OCI-LY3 (cell line): Measurements from ENCODE around the gene SEMA6A.

ENCODE experiments used
- CTCF ChIP-seq: fragments of 200-600, 300-600 bp; sonication (generic); IDR thresholded peaks from 2 replicates; pipeline ENCODE4 v1.5.1; 2014; ENCODE audit warnings: antibody characterized with exemption, low read length, low read depth
- EZH2phosphoT487 ChIP-seq: fragments of 200-600 bp; shearing (Covaris generic); IDR thresholded peaks from 2 replicates; pipeline ENCODE4 v1.6.1; 2018; ENCODE audit warnings: antibody characterized with exemption, mixed run types, low read depth

GRCh38 chr5:116525674-116526073, 48.9 kb downstream of the SEMA6A start:
- TF ChIP-seq CTCF (no peak), EZH2phosphoT487 (no peak)
